Mesenchymal stem cell (in vitro differentiated cells and primary cell): ENCODE results near the gene FIG4.
"Not testable (repeated sequence)": the region's sequence is repeated elsewhere in the genome, so short reads cannot be mapped to it uniquely, and the experiment has no call there.

Source experiments
- DNase-seq: peaks from one replicate; pipeline ENCODE4 v3.0.0-alpha.2; 2013
- H2AFZ ChIP-seq: one replicate; pipeline ENCODE4 v1.6.1; 2013; ENCODE audit warnings: low read depth, mild to moderate bottlenecking, control low read depth, inconsistent platforms, low read length, moderate library complexity
- H2AK5ac ChIP-seq: 2 replicates; pipeline ENCODE4 v1.6.1; 2013; ENCODE audit warnings: low read length, moderate library complexity, mild to moderate bottlenecking, inconsistent platforms; ENCODE audit not compliant: severe bottlenecking
- H2BK120ac ChIP-seq: one replicate; pipeline ENCODE4 v1.6.1; 2013; ENCODE audit warnings: low read depth, mild to moderate bottlenecking, inconsistent platforms, low read length, moderate library complexity
- H2BK12ac ChIP-seq, 2 experiments: one replicate each; pipeline ENCODE4 v1.6.1; 2013; ENCODE audit warnings: inconsistent platforms in 2 of 2, low read length in 2 of 2, mild to moderate bottlenecking in 2 of 2, moderate library complexity in 2 of 2, control low read depth in 1 of 2
- H2BK15ac ChIP-seq: one replicate; pipeline ENCODE4 v1.6.1; 2013; ENCODE audit warnings: mild to moderate bottlenecking, low read depth, inconsistent platforms; ENCODE audit not compliant: poor library complexity, severe bottlenecking
- H2BK5ac ChIP-seq: 2 replicates; pipeline ENCODE4 v1.6.1; 2013; ENCODE audit warnings: low read depth, mild to moderate bottlenecking, low read length, control low read depth, inconsistent platforms; ENCODE audit not compliant: poor library complexity, severe bottlenecking
- H3K14ac ChIP-seq, 2 experiments: one replicate each; pipeline ENCODE4 v1.6.1; 2013; ENCODE audit warnings: inconsistent platforms in 2 of 2, low read length in 2 of 2, control low read depth in 1 of 2, mild to moderate bottlenecking in 1 of 2, moderate library complexity in 1 of 2
- H3K18ac ChIP-seq, 2 experiments: one replicate each; pipeline ENCODE4 v1.6.1; 2013; ENCODE audit warnings: inconsistent platforms in 2 of 2, low read length in 2 of 2, control low read depth in 1 of 2, low read depth in 1 of 2, mild to moderate bottlenecking in 1 of 2
- H3K23ac ChIP-seq, 2 experiments: one replicate each; pipeline ENCODE4 v1.6.1; 2013; ENCODE audit warnings: inconsistent platforms in 2 of 2, low read length in 2 of 2, mild to moderate bottlenecking in 2 of 2, moderate library complexity in 2 of 2, control low read depth in 1 of 2
- H3K27ac ChIP-seq: 2 replicates; pipeline ENCODE4 v1.5.1; 2013; ENCODE audit warnings: mild to moderate bottlenecking, moderate library complexity, low read length, control low read depth, inconsistent platforms; ENCODE audit not compliant: poor library complexity, severe bottlenecking
- H3K27me3 ChIP-seq, 2 experiments: 2 replicates each; pipeline versions ENCODE4 v1.6.1 to v1.7.0; 2013; ENCODE audit warnings: low read length in 2 of 2, mild to moderate bottlenecking in 2 of 2, moderate library complexity in 2 of 2, control low read depth in 1 of 2, inconsistent platforms in 1 of 2; ENCODE audit not compliant: control insufficient read depth in 1 of 2, insufficient read depth in 1 of 2
- H3K36me3 ChIP-seq, 2 experiments: 2 replicates each; pipeline versions ENCODE4 v1.6.1 to v1.7.0; 2013; ENCODE audit warnings: low read length in 2 of 2, control low read depth in 1 of 2, inconsistent platforms in 1 of 2, low read depth in 1 of 2, mild to moderate bottlenecking in 1 of 2; ENCODE audit not compliant: insufficient read depth in 2 of 2, control insufficient read depth in 1 of 2
- H3K4ac ChIP-seq, 2 experiments: one replicate each; pipeline ENCODE4 v1.6.1; 2013; ENCODE audit warnings: inconsistent platforms in 2 of 2, low read length in 2 of 2, mild to moderate bottlenecking in 2 of 2, moderate library complexity in 2 of 2, control low read depth in 1 of 2, low read depth in 1 of 2
- H3K4me1 ChIP-seq: 2 replicates; pipeline ENCODE4 v1.6.1; 2013; ENCODE audit warnings: low read depth, low read length, control low read depth; ENCODE audit not compliant: control insufficient read depth, insufficient read depth
- H3K4me2 ChIP-seq: 2 replicates; pipeline ENCODE4 v1.6.1; 2013; ENCODE audit warnings: low read length, mild to moderate bottlenecking, inconsistent platforms; ENCODE audit not compliant: poor library complexity, severe bottlenecking
- H3K4me3 ChIP-seq, 2 experiments: 2 replicates each; pipeline versions ENCODE4 v1.5.1 to v1.7.0; 2013; ENCODE audit warnings: low read length in 2 of 2, mild to moderate bottlenecking in 2 of 2, control low read depth in 1 of 2, low read depth in 1 of 2; ENCODE audit not compliant: insufficient read depth in 1 of 2
- H3K79me1 ChIP-seq: replicated peaks from 2 replicates; pipeline ENCODE4 v1.6.1; 2013; ENCODE audit warnings: mild to moderate bottlenecking, control low read depth, low read length, inconsistent platforms; ENCODE audit not compliant: poor library complexity, severe bottlenecking
- H3K9ac ChIP-seq: 2 replicates; pipeline ENCODE4 v1.7.0; 2013; ENCODE audit warnings: mild to moderate bottlenecking, low read length, moderate library complexity
- H3K9me3 ChIP-seq: 2 replicates; pipeline ENCODE4 v1.7.0; 2013; ENCODE audit warnings: mild to moderate bottlenecking, low read length; ENCODE audit not compliant: control insufficient read depth
- H4K8ac ChIP-seq: one replicate; pipeline ENCODE4 v1.6.1; 2013; ENCODE audit warnings: inconsistent platforms, mild to moderate bottlenecking, low read length, moderate library complexity
- H4K91ac ChIP-seq: one replicate; pipeline ENCODE4 v1.6.1; 2013; ENCODE audit warnings: mild to moderate bottlenecking, low read length, inconsistent platforms
- WGBS: methylation state at CpG from one replicate; pipeline ENCODE4 v1.1.7; 2013; ENCODE audit warnings: mixed read lengths; 5-methylcytosine and 5-hydroxymethylcytosine counted together

The FIG4 gene

DNA sequence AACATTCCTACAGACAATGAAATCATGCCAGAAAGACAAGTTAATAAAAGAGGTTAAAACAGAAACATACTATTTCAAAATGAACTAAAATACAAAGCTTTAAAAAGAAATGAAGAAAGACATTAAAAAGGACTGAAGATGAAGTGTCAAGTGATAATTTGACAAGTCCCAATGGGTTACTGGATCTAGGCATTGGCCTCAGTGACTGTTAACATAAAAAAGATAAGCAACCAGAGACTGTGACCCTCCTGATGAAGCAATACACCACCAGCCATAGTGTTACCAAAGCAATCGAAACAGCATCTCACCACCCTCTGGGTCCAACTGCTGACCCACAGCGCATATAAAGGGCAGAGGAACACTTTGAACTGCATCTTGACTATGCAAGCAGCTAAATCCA, 130.3 kb downstream of the FIG4 start:
- Histone ChIP-seq H3K18ac (no peak overlapping the region), H2BK120ac (no peak overlapping the region), H3K4me3 (no peak overlapping the region), H4K91ac (no peak overlapping the region), H3K36me3 (peaks cover 0 to 23% of the 10 kb centered on the region in 2 experiments), H3K4me2 (no peak overlapping the region), H3K4ac (no peak overlapping the region), H2AFZ (no peak overlapping the region), H3K14ac (no peak overlapping the region), H2AK5ac (no peak overlapping the region), H3K79me1 (no peaks in the 10 kb centered on the region), H2BK12ac (no peak overlapping the region), H3K23ac (no peak overlapping the region), H3K9me3 (no peaks in the 10 kb centered on the region), H3K4me1 (no peaks in the 10 kb centered on the region), H3K9ac (no peak overlapping the region), H4K8ac (no peak overlapping the region), H2BK15ac (no peak overlapping the region), H3K27ac (no peak overlapping the region), H3K27me3 (no peaks in the 10 kb centered on the region), H2BK5ac (no peak overlapping the region)
- DNase-seq: no peak
- 80% methylated on average over 1 of the region's 2 CpGs for WGBS

DNA sequence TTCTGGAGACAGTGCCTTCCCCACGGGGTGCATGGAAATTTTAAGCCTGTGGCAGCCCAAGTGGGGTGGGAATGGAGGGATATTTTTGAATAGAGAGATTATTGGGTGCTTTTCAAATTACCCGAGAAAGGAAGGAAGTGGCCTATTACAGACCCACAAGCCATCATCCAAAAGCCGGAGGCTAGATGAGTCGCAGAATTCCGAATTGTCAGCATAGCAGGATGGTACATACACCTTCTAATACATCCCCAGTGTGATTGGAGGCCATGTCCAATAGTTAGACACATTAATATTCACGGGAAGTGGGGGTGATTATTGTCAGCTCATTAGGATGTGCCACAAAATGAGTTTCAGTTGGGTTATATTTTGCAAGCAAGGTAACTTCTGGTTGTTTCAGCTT, 133.0 kb downstream of the FIG4 start:
- no peak overlapping the region for H3K18ac ChIP-seq
- no peak overlapping the region for H2BK120ac ChIP-seq
- H3K27ac ChIP-seq: no peak overlapping the region
- H3K4me2 ChIP-seq: no peak overlapping the region
- H3K27me3 ChIP-seq: no peaks in the 10 kb centered on the region
- no peaks in the 10 kb centered on the region for H3K9me3 ChIP-seq
- H3K36me3 ChIP-seq: peaks cover 0 to 29% of the 10 kb centered on the region in 2 experiments
- no peak overlapping the region for H2AFZ ChIP-seq
- H2BK15ac ChIP-seq: no peak overlapping the region
- no peak for DNase-seq
- H4K91ac ChIP-seq: no peak overlapping the region
- H3K79me1 ChIP-seq: no peaks in the 10 kb centered on the region
- no peak overlapping the region for H3K23ac ChIP-seq
- no peak overlapping the region for H4K8ac ChIP-seq
- no peaks in the 10 kb centered on the region for H3K4me1 ChIP-seq
- no peak overlapping the region for H3K4me3 ChIP-seq
- 94% methylated on average over 5 of the region's 6 CpGs for WGBS
- no peak overlapping the region for H3K9ac ChIP-seq
- no peak overlapping the region for H2BK5ac ChIP-seq
- no peak overlapping the region for H3K14ac ChIP-seq
- no peak overlapping the region for H3K4ac ChIP-seq
- no peak overlapping the region for H2AK5ac ChIP-seq
- H2BK12ac ChIP-seq: no peak overlapping the region

DNA sequence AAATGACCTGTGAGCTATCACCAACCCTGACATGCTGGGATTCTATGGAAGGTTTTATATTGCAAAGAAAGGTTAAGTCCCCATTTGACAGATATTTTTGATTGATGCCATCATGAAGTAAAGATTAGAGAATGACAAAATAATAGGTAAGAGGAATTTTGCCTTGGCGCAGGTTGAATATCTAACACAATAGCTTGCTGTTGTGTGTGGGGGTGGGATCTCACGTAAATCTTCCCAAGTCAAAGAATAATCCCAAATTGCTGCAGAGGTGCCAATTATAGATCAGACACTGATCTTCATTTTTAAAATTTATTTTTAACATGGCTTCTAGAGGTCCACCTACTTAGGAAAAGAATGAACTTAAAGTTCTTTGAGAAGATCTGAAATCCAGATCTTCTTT, 135.5 kb downstream of the FIG4 start:
- H3K4ac ChIP-seq: no peak overlapping the region

DNA sequence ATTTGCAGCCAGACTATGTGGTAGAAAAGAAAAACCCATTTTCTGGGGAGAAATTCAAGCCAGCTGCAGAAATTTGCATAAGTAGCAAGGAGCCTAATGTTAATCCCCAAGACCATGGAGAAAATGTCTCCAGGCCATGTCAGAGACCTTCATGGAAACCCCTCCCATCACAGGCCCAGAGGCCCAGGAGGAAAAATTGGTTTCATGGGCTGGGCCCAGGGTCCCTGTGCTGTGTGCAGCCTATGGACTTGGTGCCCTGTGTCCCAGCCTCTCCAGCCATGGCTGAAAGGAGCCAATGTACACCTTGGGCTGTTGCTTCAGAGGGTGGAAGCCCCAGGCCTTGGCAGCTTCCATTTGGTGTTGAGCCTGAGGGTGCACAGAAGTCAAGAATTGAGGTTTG, 140.3 kb downstream of the FIG4 start:
- not testable (repeated sequence) for H2BK120ac ChIP-seq, DNase-seq, H3K79me1 ChIP-seq, H2AK5ac ChIP-seq, H3K9ac ChIP-seq, H3K9me3 ChIP-seq, H3K18ac ChIP-seq, H3K4ac ChIP-seq, H3K14ac ChIP-seq, H3K4me1 ChIP-seq, H3K4me3 ChIP-seq, H2BK5ac ChIP-seq, H2BK15ac ChIP-seq, H3K4me2 ChIP-seq, H2AFZ ChIP-seq, H3K27ac ChIP-seq, H4K91ac ChIP-seq, H3K23ac ChIP-seq, H2BK12ac ChIP-seq, H4K8ac ChIP-seq, H3K27me3 ChIP-seq
- H3K36me3 ChIP-seq: peaks cover 0 to 14% of the 10 kb centered on the region in 2 experiments

More for the DNA sequence above, 135.5 kb downstream of the FIG4 start:
- no peak for DNase-seq
- Histone ChIP-seq H4K91ac (no peak overlapping the region), H3K27ac (no peak overlapping the region), H3K36me3 (peaks cover 0 to 26% of the 10 kb centered on the region in 2 experiments), H2BK12ac (no peak overlapping the region), H3K79me1 (no peaks in the 10 kb centered on the region), H4K8ac (no peak overlapping the region), H3K27me3 (no peaks in the 10 kb centered on the region), H3K23ac (no peak overlapping the region), H3K4me1 (no peaks in the 10 kb centered on the region), H3K9ac (no peak overlapping the region), H3K4me3 (no peak overlapping the region), H2AK5ac (no peak overlapping the region), H3K18ac (no peak overlapping the region), H2AFZ (no peak overlapping the region), H2BK15ac (no peak overlapping the region), H3K9me3 (no peaks in the 10 kb centered on the region), H2BK120ac (no peak overlapping the region), H2BK5ac (no peak overlapping the region), H3K4me2 (no peak overlapping the region), H3K14ac (no peak overlapping the region)
- 100% methylated on average over 1 of the region's 2 CpGs for WGBS
